ENCODE measurements around the gene BAZ2A.

Gene BAZ2A

DNA sequence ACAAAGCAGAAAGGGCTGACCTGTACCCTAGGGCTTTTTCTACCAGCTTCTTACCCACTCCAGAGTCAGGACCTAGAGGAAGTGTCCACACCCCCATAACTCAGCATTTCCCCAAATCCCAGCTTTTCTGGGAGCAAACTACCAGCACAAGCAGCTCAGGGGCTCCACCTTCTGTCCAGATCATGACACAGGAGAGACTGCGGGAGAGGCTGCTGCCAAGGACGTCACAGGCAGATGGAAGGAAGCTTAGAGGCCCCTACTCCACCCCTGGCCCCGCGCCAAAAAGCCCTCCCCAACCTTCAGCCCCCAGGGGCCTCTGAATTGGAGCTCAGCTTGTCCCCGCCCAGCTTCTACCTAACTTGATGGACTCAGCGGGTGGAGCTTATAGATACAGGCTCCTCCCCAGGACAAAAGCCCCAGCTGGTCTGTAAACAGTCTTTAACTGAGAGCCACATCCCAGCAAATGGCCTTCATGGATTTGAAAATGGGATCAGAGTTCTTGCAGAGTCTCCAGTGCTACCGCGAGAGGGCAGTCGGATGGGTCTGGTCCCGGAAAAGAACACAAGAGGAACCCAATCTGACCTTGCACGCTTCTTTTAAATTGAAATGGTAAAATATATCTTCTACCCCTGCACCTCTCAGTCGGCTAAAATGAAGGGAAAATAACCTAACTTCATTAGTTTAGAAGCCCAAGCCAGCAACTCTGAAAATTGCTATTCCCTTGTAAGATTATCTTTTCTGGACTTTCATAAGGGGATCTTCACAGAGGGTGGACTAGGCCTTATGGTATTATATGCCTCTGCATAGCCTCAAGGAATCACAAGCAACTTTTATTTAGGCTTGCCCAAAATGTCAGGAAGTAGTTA is 6.8 kb upstream of the BAZ2A start (continued):
- TF ChIP-seq ZBTB1 (tag by site-specific recombination; IDR thresholded peaks at IDR 0.05) (no peak), ZNF138 (tag by site-specific recombination; IDR thresholded peaks at IDR 0.05; ENCODE audit: borderline replicate concordance) (no peak), ZNF596 (tag by site-specific recombination; IDR thresholded peaks at IDR 0.05) (0 out of 2 replicates have a peak, but pooled peaks have one; percentile 48), CTCF (tag by site-specific recombination; IDR thresholded peaks at IDR 0.05) (peak; percentile 90), ZNF37A (tag by site-specific recombination; IDR thresholded peaks at IDR 0.05) (peak; percentile 82), ATF2 (tag by site-specific recombination; IDR thresholded peaks at IDR 0.05; ENCODE audit: low read depth) (peak; percentile 41), ZNF398 (tag by site-specific recombination; IDR thresholded peaks at IDR 0.05) (peak; percentile 33; the same call in 1 of the 2 replicates), ZBTB17 (tag by site-specific recombination; IDR thresholded peaks at IDR 0.05) (peak; percentile 75), ZNF391 (tag by site-specific recombination; IDR thresholded peaks at IDR 0.05; ENCODE audit: borderline replicate concordance, low read depth) (peak; percentile 16; the same call in 1 of the 2 replicates), ZBTB7A (tag by site-specific recombination; IDR thresholded peaks at IDR 0.05; ENCODE audit: low read depth) (0 out of 2 replicates have a peak, but pooled peaks have one; percentile 59), GLIS2 (tag by site-specific recombination; IDR thresholded peaks at IDR 0.05) (peak; percentile 77), ZEB2 (tag by site-specific recombination; IDR thresholded peaks at IDR 0.05) (peak; percentile 82), INSM2 (tag by site-specific recombination; IDR thresholded peaks at IDR 0.05) (0 out of 2 replicates have a peak, but pooled peaks have one; percentile 17), MEIS1 (CRISPR knock-in tag; IDR thresholded peaks at IDR 0.05; ENCODE audit: borderline replicate concordance) (no peak), KLF17 (tag by site-specific recombination; IDR thresholded peaks at IDR 0.05) (no peak), BCL11A (tag by site-specific recombination; IDR thresholded peaks at IDR 0.05; ENCODE audit: low read depth) (0 out of 2 replicates have a peak, but pooled peaks have one; percentile 22), SP7 (tag by site-specific recombination; IDR thresholded peaks at IDR 0.05) (peak; percentile 76; the same call in 1 of the 2 replicates), ZNF366 (tag by site-specific recombination; conservative IDR thresholded peaks at IDR 0.05) (peak; percentile 96), ZSCAN18 (tag by site-specific recombination; IDR thresholded peaks at IDR 0.05) (no peak), ZNF558 (tag by site-specific recombination; IDR thresholded peaks at IDR 0.05) (peak; percentile 70; the same call in 1 of the 2 replicates), ZNF146 (tag by site-specific recombination; IDR thresholded peaks at IDR 0.05) (0 out of 2 replicates have a peak, but pooled peaks have one; percentile 2), ZNF449 (tag by site-specific recombination; IDR thresholded peaks at IDR 0.05) (0 out of 2 replicates have a peak, but pooled peaks have one; percentile 10), KLF10 (tag by site-specific recombination; IDR thresholded peaks at IDR 0.05) (peak; percentile 95), ZNF701 (tag by site-specific recombination; IDR thresholded peaks at IDR 0.05) (no peak)
- TF ChIP-seq, protein P1, sequence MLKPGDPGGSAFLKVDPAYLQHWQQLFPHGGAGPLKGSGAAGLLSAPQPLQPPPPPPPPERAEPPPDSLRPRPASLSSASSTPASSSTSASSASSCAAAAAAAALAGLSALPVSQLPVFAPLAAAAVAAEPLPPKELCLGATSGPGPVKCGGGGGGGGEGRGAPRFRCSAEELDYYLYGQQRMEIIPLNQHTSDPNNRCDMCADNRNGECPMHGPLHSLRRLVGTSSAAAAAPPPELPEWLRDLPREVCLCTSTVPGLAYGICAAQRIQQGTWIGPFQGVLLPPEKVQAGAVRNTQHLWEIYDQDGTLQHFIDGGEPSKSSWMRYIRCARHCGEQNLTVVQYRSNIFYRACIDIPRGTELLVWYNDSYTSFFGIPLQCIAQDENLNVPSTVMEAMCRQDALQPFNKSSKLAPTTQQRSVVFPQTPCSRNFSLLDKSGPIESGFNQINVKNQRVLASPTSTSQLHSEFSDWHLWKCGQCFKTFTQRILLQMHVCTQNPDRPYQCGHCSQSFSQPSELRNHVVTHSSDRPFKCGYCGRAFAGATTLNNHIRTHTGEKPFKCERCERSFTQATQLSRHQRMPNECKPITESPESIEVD (tag by site-specific recombination; IDR thresholded peaks at IDR 0.05) = 0 out of 2 replicates have a peak, but pooled peaks have one; percentile 25

All from HEK293 (cell line).